ENCODE measurements around the gene AFMID. TPM values are rescaled to one million over a fixed set of nuclear protein-coding genes. Genes with fewer than 3 reads are reported as not detected.

Gene AFMID
- total and polyA plus RNA-seq, 2 of the 13 experiments (the other 11 are each of a cell fraction or from before 2014, with no cell fraction given): 249 to 270 TPM

DNA sequence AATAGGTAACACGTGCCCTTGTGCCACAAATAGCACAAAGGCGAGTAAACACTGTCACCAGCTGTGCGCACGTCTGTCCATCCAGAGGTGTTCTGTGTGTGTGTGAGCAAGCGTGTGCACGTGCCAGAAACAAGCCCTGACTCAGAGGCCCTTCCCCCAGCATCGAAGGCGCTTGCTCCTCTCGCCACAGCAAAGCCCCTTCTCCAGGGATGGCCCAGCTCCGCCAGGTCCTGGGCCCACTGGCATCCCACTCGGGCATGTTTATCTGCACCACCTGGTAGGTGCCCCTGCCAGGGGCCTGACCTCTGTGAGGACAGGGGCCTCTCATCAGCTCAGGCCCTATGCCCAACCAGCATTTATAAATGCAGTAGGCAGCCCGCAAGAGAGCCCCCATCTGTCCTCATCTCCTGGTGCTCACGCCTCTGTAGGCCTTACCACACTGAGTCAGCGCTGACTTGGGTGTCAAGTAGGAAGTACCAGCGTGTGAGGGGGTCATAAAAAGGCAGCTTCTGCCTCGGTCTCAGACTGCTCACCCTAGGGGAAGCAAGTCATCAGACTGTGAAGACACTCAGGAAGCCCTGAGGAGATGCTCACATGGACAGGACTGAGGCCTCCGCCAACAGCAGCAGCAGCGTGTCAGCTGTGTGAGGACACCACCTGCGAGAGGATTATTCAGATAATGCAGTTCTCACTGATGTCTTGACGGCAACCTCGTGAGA, 55.0 kb downstream of the AFMID start (continued):
- no peak for TF ChIP-seq PATZ1 (CRISPR knock-in tag; IDR thresholded peaks at IDR 0.05)
- TF ChIP-seq RNF2 (conservative IDR thresholded peaks at IDR 0.05; ENCODE audit: low read depth): peak; percentile 42; the same call in 1 of the 2 replicates
- TF ChIP-seq ZNF251 (CRISPR knock-in tag; IDR thresholded peaks at IDR 0.05): no peak
- TF ChIP-seq CTCF (CRISPR knock-in tag; IDR thresholded peaks at IDR 0.05): no peak
- TF ChIP-seq KLF12 (CRISPR knock-in tag; IDR thresholded peaks at IDR 0.05; ENCODE audit: borderline replicate concordance): no peak
- TF ChIP-seq, protein P1, sequence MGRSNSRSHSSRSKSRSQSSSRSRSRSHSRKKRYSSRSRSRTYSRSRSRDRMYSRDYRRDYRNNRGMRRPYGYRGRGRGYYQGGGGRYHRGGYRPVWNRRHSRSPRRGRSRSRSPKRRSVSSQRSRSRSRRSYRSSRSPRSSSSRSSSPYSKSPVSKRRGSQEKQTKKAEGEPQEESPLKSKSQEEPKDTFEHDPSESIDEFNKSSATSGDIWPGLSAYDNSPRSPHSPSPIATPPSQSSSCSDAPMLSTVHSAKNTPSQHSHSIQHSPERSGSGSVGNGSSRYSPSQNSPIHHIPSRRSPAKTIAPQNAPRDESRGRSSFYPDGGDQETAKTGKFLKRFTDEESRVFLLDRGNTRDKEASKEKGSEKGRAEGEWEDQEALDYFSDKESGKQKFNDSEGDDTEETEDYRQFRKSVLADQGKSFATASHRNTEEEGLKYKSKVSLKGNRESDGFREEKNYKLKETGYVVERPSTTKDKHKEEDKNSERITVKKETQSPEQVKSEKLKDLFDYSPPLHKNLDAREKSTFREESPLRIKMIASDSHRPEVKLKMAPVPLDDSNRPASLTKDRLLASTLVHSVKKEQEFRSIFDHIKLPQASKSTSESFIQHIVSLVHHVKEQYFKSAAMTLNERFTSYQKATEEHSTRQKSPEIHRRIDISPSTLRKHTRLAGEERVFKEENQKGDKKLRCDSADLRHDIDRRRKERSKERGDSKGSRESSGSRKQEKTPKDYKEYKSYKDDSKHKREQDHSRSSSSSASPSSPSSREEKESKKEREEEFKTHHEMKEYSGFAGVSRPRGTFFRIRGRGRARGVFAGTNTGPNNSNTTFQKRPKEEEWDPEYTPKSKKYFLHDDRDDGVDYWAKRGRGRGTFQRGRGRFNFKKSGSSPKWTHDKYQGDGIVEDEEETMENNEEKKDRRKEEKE (IDR thresholded peaks at IDR 0.05): no peak
- no peak for TF ChIP-seq HMG20A (CRISPR knock-in tag; IDR thresholded peaks at IDR 0.05; ENCODE audit: borderline replicate concordance)
- no peak for TF ChIP-seq ZNF839 (CRISPR knock-in tag; IDR thresholded peaks at IDR 0.05; ENCODE audit: borderline replicate concordance)
- TF ChIP-seq, protein P2, sequence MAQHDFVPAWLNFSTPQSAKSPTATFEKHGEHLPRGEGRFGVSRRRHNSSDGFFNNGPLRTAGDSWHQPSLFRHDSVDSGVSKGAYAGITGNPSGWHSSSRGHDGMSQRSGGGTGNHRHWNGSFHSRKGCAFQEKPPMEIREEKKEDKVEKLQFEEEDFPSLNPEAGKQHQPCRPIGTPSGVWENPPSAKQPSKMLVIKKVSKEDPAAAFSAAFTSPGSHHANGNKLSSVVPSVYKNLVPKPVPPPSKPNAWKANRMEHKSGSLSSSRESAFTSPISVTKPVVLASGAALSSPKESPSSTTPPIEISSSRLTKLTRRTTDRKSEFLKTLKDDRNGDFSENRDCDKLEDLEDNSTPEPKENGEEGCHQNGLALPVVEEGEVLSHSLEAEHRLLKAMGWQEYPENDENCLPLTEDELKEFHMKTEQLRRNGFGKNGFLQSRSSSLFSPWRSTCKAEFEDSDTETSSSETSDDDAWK (CRISPR knock-in tag; IDR thresholded peaks at IDR 0.05): no peak
- no peak for TF ChIP-seq ZNF841 (CRISPR knock-in tag; IDR thresholded peaks at IDR 0.05; ENCODE audit: borderline replicate concordance)
- no peak for TF ChIP-seq E2F5 (CRISPR knock-in tag; conservative IDR thresholded peaks at IDR 0.05)
- peak; percentile 8; the same call in 1 of the 2 replicates for TF ChIP-seq ZSCAN21 (CRISPR knock-in tag; IDR thresholded peaks at IDR 0.05; ENCODE audit: borderline replicate concordance)
- TF ChIP-seq MED1 (CRISPR knock-in tag; IDR thresholded peaks at IDR 0.05): no peak
- TF ChIP-seq YEATS2 (CRISPR knock-in tag; IDR thresholded peaks at IDR 0.05; ENCODE audit: borderline replicate concordance): no peak
- TF ChIP-seq HNRNPLL (IDR thresholded peaks at IDR 0.05; ENCODE audit: low read depth, low read length, poor library complexity, severe bottlenecking): no peak
- TF ChIP-seq ZSCAN29 (CRISPR knock-in tag; conservative IDR thresholded peaks at IDR 0.05): no peak

Data from HepG2 (cell line).